Uterus (tissue), 4 donors: Measurements from ENCODE around the gene C4orf46. TPM values are rescaled to one million over a fixed set of nuclear protein-coding genes. Genes with fewer than 3 reads are reported as not detected.

Experiments
- DNase-seq, 2 donors: peaks; one replicate each; pipeline ENCODE4 v3.0.0-alpha.2; 2019 to 2020
- H3K27ac ChIP-seq, 2 donors: fragments of 200-600 bp; sonication (generic); 1 replicate in 1 of 2; 2 replicates in 1 of 2; pipeline ENCODE4 v1.5.1; 2016 to 2018
- H3K27me3 ChIP-seq, 2 donors: fragments of 200-600 bp; sonication (generic); one replicate each; pipeline ENCODE4 v1.5.1; 2018 to 2019; ENCODE audit warnings: control low read depth in 1 of 2
- H3K36me3 ChIP-seq, 2 donors: fragments of 200-600 bp; sonication (generic); one replicate each; pipeline ENCODE4 v1.5.1; 2019; ENCODE audit warnings: control low read depth in 1 of 2
- H3K4me1 ChIP-seq, 2 donors: fragments of 200-600 bp; sonication (generic); one replicate each; pipeline ENCODE4 v1.5.1; 2018 to 2019; ENCODE audit warnings: control low read depth in 1 of 2
- H3K4me3 ChIP-seq, 2 donors: fragments of 200-600 bp; sonication (generic); 1 replicate in 1 of 2; 2 replicates in 1 of 2; pipeline ENCODE4 v1.5.1; 2018 to 2019; ENCODE audit warnings: mild to moderate bottlenecking in 1 of 2
- H3K9me3 ChIP-seq, 2 donors: fragments of 200-600 bp; sonication (generic); one replicate each; pipeline ENCODE4 v1.5.1; 2019; ENCODE audit warnings: control low read depth in 1 of 2
- CTCF ChIP-seq, 4 experiments: fragments of 200-600 bp in 2 of 4; fragments of 450-650 bp in 2 of 4; sonication (generic) in 2 of 4; IDR thresholded peaks; one replicate each; pipeline ENCODE4 v1.5.1; 2016 to 2019; ENCODE audit warnings: antibody characterized with exemption in 4 of 4, mild to moderate bottlenecking in 2 of 4, moderate library complexity in 1 of 4
- POLR2A ChIP-seq, 2 donors: fragments of 450-650 bp; IDR thresholded peaks; one replicate each; pipeline ENCODE4 v1.6.1; 2016; ENCODE audit warnings: antibody characterized with exemption in 2 of 2, mild to moderate bottlenecking in 1 of 2, moderate library complexity in 1 of 2
- intact Hi-C: fragments of 100-400 bp; cut with DNase I; formaldehyde crosslinking; loops from one replicate; pipeline ENCODE4 v1.15.1; 2023; ENCODE audit warnings: low total_unique reads
- small RNA-seq: library from RNA; depleted of rRNA; stranded (forward); fragments of <200 nt; gene quantifications from one replicate; pipeline ENCODE3, GENCODE V24; 2016
- total RNA-seq, 4 donors: library from RNA; depleted of rRNA in 3 of 4; stranded (reverse); fragments of >200 nt in 3 of 4; gene quantifications; one replicate each; pipeline versions ENCODE4 v1.1.0 to v1.2.4, GENCODE V29; 2014 to 2023
- donor health status: DM: yes; HTN: yes; CAD: no.

C4orf46 gene
- total RNA-seq, 4 donors from 2014 or later = 2.3 to 39.5 (median 10.0) TPM

- no peak for TF ChIP-seq CTCF (IDR thresholded peaks at IDR 0.05)
- no peak for TF ChIP-seq POLR2A (IDR thresholded peaks at IDR 0.05)
- intact Hi-C loops = no loop called here
- Histone ChIP-seq H3K4me1 (no peaks in the 10 kb centered on the region), H3K27me3 (no peaks in the 10 kb centered on the region), H3K27ac (no peak overlapping the region), H3K9me3 (no peaks in the 10 kb centered on the region), H3K4me3 (no peak overlapping the region), H3K36me3 (no peaks in the 10 kb centered on the region)
- no peak for DNase-seq
Observed at GRCh38 chr4:158625544-158625943, 46.1 kb downstream of the C4orf46 start.

- Histone ChIP-seq H3K9me3 (no peaks in the 10 kb centered on the region), H3K36me3 (no peaks in the 10 kb centered on the region), H3K4me1 (no peaks in the 10 kb centered on the region), H3K27me3 (no peaks in the 10 kb centered on the region), H3K27ac (no peak overlapping the region), H3K4me3 (no peak overlapping the region)
- TF ChIP-seq CTCF (IDR thresholded peaks at IDR 0.05) (peak; percentile 64 to 84 (median 76)), POLR2A (IDR thresholded peaks at IDR 0.05) (no peak)
- intact Hi-C loops = no loop called here
- DNase-seq = peak in 1 of 2 donors; percentile 22
Observed at GRCh38 chr4:158624889-158625478, 46.7 kb downstream of the C4orf46 start.

- no peaks in the 10 kb centered on the region for H3K36me3 ChIP-seq
- H3K27ac ChIP-seq = no peak overlapping the region
- H3K4me1 ChIP-seq = no peaks in the 10 kb centered on the region
- H3K27me3 ChIP-seq = no peaks in the 10 kb centered on the region
- TF ChIP-seq POLR2A (IDR thresholded peaks at IDR 0.05) (no peak), CTCF (IDR thresholded peaks at IDR 0.05) (no peak)
- DNase-seq = no peak
- H3K4me3 ChIP-seq = no peak overlapping the region
- intact Hi-C loops = no loop called here
- no peaks in the 10 kb centered on the region for H3K9me3 ChIP-seq
Observed at GRCh38 chr4:158622251-158622650, 49.4 kb downstream of the C4orf46 start.

GRCh38 chr4:158621729-158622128 is 50.0 kb downstream of the C4orf46 start:
- TF ChIP-seq POLR2A (IDR thresholded peaks at IDR 0.05) = no peak
- TF ChIP-seq CTCF (IDR thresholded peaks at IDR 0.05) = no peak
- H3K27me3 ChIP-seq = no peaks in the 10 kb centered on the region
- no peaks in the 10 kb centered on the region for H3K36me3 ChIP-seq
- no peaks in the 10 kb centered on the region for H3K4me1 ChIP-seq
- H3K4me3 ChIP-seq = no peak overlapping the region
- no peaks in the 10 kb centered on the region for H3K9me3 ChIP-seq
- H3K27ac ChIP-seq = no peak overlapping the region
- intact Hi-C loops = no loop called here
- DNase-seq = no peak

- TF ChIP-seq POLR2A (IDR thresholded peaks at IDR 0.05) = no peak
- TF ChIP-seq CTCF (IDR thresholded peaks at IDR 0.05) = no peak
Observed at GRCh38 chr4:158617956-158618355, 53.7 kb downstream of the C4orf46 start.

More at GRCh38 chr4:158617956-158618355, 53.7 kb downstream of the C4orf46 start:
- intact Hi-C loops = no loop called here
- no peaks in the 10 kb centered on the region for H3K36me3 ChIP-seq
- H3K27me3 ChIP-seq = no peaks in the 10 kb centered on the region
- DNase-seq = no peak
- no peak overlapping the region for H3K4me3 ChIP-seq
- H3K4me1 ChIP-seq = no peaks in the 10 kb centered on the region
- H3K27ac ChIP-seq = no peak overlapping the region
- no peaks in the 10 kb centered on the region for H3K9me3 ChIP-seq

Small RNAs within 50 kb of the gene (small RNA-seq; reads per million reads assigned to genes)
- gene RF00012 = not detected

Other genes starting within 250 kb of the C4orf46 start
- gene RXFP1, start 150.0 kb downstream of the C4orf46 start, total RNA-seq = 10 to 100 TPM in 1 of 4 donors, 1 to 10 TPM in 3; 2.1 to 11.3 (median 6.0) TPM
- 10 to 100 TPM; 15.6 to 46.8 (median 27.6) TPM for gene ETFDH, start 409 bp upstream of the C4orf46 start, total RNA-seq
- gene PPID, start 51.5 kb upstream of the C4orf46 start, total RNA-seq = 10 to 100 TPM in 2 of 4 donors, 1 to 10 TPM in 2; 2.6 to 36.1 (median 13.8) TPM
- 10 to 100 TPM in 3 of 4 donors, 1 to 10 TPM in 1; 8.5 to 61.9 (median 29.6) TPM for gene FNIP2, start 97.1 kb upstream of the C4orf46 start, total RNA-seq